Lower leg skin (tissue), 4 donors: ENCODE results near the gene DTNB. TPM values are rescaled to one million over a fixed set of nuclear protein-coding genes. Genes with fewer than 3 reads are reported as not detected.
A peak's percentile ranks its signal among the peaks of the same experiment; 100 is the strongest.

Source experiments
- DNase-seq, 2 donors: peaks; one replicate each; pipeline ENCODE4 v3.0.0-alpha.2; 2019; ENCODE audit warnings: low spot score in 2 of 2
- H3K4me3 ChIP-seq: fragments of 200-600 bp; sonication (generic); 2 replicates; pipeline ENCODE4 v1.5.1; 2017; ENCODE audit warnings: mild to moderate bottlenecking, low read depth; ENCODE audit not compliant: poor library complexity, severe bottlenecking
- CTCF ChIP-seq, 3 donors: fragments of 450-650 bp; IDR thresholded peaks; one replicate each; pipeline ENCODE4 v1.5.1; 2016; ENCODE audit warnings: antibody characterized with exemption in 3 of 3, mild to moderate bottlenecking in 3 of 3, moderate library complexity in 2 of 3
- POLR2A ChIP-seq, 2 donors: fragments of 450-650 bp; IDR thresholded peaks; one replicate each; pipeline ENCODE4 v1.6.1; 2016 to 2017; ENCODE audit warnings: antibody characterized with exemption in 2 of 2, mild to moderate bottlenecking in 1 of 2, moderate library complexity in 1 of 2
- WGBS, 2 donors: methylation state at CpG; one replicate each; pipeline ENCODE4 v1.1.5; 2018; 5-methylcytosine and 5-hydroxymethylcytosine counted together
- intact Hi-C: fragments of 100-400 bp; cut with DNase I; formaldehyde crosslinking; loops from one replicate; pipeline ENCODE4 v1.15.0; 2023; ENCODE audit warnings: low total_unique reads
- total RNA-seq, 4 donors: library from RNA; depleted of rRNA; stranded (reverse); fragments of >200 nt; gene quantifications; one replicate each; pipeline ENCODE4 v1.1.0, GENCODE V29; 2016

Gene DTNB
- total RNA-seq, 4 donors from 2014 or later = 8.8 to 15.2 (median 12.7) TPM

DNA sequence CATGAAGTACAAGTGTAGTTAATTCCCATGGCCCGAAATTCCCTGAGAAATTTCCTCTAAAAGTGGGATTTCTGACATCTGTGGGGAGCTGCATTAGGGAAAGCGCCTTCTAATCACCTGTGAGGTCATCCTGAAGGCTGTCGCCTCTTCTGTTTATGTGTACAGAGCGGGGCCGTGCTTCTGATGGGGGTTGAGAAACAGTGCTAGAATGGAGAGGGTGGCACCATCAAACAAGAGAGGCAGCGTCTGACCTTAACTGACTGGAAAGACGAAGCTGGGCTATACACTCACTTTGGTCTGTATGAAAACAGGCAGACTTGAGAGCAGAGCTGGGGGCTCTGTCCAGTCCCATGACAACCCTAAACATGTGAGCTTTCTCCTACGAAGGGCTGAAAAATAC is 287.5 kb downstream of the DTNB start:
- H3K4me3 ChIP-seq = no peak overlapping the region
- WGBS, 2 donors = 82 to 88% methylated on average over 8 of the region's 8 CpGs
- intact Hi-C loops = loop anchor here (5.0 kb wide), 1 partner anchor 671 kb away; no protein-coding TSS in a partner anchor
- TF ChIP-seq CTCF (IDR thresholded peaks at IDR 0.05) (no peak), POLR2A (IDR thresholded peaks at IDR 0.05) (no peak)
- DNase-seq = no peak

DNA sequence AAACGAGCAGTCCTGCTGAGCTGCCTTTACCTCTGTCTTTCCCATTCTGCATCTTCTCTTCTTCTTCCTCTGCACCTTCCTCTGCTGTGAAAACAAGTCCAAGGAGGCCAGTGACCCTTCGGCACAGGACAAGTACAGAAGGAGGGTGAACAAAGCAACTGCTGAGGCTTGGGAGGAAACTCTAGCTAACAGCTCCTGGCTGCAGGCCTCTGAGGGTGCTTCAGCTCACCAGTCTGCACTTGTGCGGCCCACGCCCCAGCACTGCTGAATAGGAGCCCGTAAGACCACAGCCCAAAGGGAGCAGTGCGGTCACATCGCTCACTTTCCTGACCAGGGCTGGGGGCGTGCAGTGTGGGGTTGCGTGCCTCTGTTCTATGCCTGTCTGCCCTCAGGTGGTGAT is 289.6 kb downstream of the DTNB start:
- no peak overlapping the region for H3K4me3 ChIP-seq
- intact Hi-C loops = no loop called here
- peak in 1 of 2 donors; percentile 71 for DNase-seq
- 94 to 95% methylated on average over 9 of the region's 9 CpGs for WGBS, 2 donors
- TF ChIP-seq CTCF (IDR thresholded peaks at IDR 0.05) (no peak), POLR2A (IDR thresholded peaks at IDR 0.05) (no peak)

GRCh38 chr2:25381502-25381901 is 291.9 kb downstream of the DTNB start:
- no peak overlapping the region for H3K4me3 ChIP-seq
- 74 to 87% methylated on average over 7 of the region's 7 CpGs for WGBS, 2 donors
- intact Hi-C loops = no loop called here
- no peak for TF ChIP-seq CTCF (IDR thresholded peaks at IDR 0.05)
- TF ChIP-seq POLR2A (IDR thresholded peaks at IDR 0.05) = no peak
- DNase-seq = peak in 1 of 2 donors; percentile 62

DNA sequence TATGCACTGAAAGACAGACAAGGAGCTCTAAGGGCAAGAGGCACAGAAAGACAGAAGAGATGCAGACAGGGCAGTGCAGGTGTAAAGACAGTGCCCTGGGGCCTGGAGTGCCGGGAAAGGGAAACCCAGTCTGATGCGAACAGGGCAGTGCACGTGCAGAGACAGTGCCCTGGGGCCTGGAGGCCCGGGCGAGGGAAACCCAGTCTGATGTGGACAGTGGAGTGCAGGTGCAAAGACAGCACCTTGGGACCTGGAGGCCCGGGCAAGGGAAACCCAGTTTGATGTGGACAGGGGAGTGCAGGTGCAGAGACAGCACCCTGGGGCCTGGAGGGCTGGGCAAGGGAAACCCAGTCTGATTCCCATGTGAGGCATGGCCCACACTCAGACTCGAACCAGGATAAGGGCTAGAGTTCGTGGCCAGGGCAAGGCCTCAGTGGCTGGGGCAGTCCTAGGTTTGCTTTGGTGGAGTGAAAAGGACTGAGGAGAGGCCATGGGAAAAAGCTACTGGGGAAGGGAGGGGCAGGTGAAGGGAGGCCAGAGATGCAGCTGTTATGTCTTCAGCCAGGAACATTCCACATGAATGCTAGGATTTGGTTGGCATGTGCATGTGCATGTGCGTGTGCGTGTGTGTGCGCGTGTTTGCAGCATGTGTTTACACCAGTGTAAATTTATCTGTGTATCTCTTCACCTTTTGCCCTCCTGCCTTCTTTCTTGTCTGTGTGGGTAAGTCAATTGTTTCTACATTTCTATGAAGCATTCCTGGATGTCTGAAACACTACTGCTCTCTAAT is 292.6 kb downstream of the DTNB start:
- H3K4me3 ChIP-seq = no peak overlapping the region
- intact Hi-C loops = no loop called here
- 62 to 63% methylated on average over 12 of the region's 12 CpGs for WGBS, 2 donors
- TF ChIP-seq CTCF (IDR thresholded peaks at IDR 0.05) = no peak
- TF ChIP-seq POLR2A (IDR thresholded peaks at IDR 0.05) = no peak
- DNase-seq = peak in 1 of 2 donors; percentile 58

DNA sequence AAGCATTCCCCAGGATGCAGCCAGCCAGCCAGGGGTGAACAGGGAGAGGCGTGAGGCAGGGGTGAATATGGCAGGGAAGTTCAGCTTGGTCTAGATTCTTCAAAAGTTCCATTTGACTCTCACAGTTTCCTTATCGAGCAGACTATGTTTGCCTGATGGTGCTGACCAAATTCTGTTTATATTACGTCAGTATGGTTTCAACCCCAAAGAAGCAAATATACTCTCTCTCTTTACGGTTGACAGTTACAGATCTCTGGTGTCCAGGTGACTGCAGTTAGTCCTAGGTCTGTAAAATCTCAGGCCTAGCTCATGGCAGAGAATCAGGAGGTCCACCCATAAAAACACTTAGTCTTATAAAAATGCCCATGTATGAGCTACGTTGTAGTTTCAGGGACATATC is 293.4 kb downstream of the DTNB start:
- 94 to 97% methylated on average over 5 of the region's 5 CpGs for WGBS, 2 donors
- DNase-seq = peak in 1 of 2 donors; percentile 5
- no peak overlapping the region for H3K4me3 ChIP-seq
- intact Hi-C loops = no loop called here
- no peak for TF ChIP-seq CTCF (IDR thresholded peaks at IDR 0.05)
- no peak for TF ChIP-seq POLR2A (IDR thresholded peaks at IDR 0.05)
